A549 (cell line): ENCODE results near the gene COX6B1. TPM values are rescaled to one million over a fixed set of nuclear protein-coding genes. Genes with fewer than 3 reads are reported as not detected.

Experiments
- ATAC-seq, 2 experiments: fragments of 200-7000 bp in 1 of 2; fragments of >200 bp in 1 of 2; cut with Nextera tagmentation in 1 of 2; cut with Tn5 transposase in 1 of 2; 3 replicates each; pipeline versions ENCODE4 v1.8.0 to v1.9.1; 2018 to 2020; ENCODE audit warnings: mild to moderate bottlenecking in 1 of 2, moderate library complexity in 1 of 2
- CTCF ChIA-PET: fragments of 300-600 bp; sonication (Branson Sonifier 250); formaldehyde crosslinking; extraction: SDS; loops from one replicate; lab custom pipeline; 2021; ENCODE audit warnings: antibody characterized with exemption, inconsistent platforms; lab: Yijun Ruan, JAX
- POLR2A ChIA-PET: fragments of 350-600 bp; formaldehyde crosslinking; extraction: SDS; loops from one replicate; lab custom pipeline; 2021; ENCODE audit warnings: antibody characterized with exemption, inconsistent platforms; lab: Yijun Ruan, JAX
- DNase-seq, 2 experiments: peaks; one replicate each; pipeline versions ENCODE4 v3.0.0 to v3.0.0-alpha.2; 2011 to 2016; ENCODE audit warnings: low read depth in 1 of 2, low spot score in 1 of 2
- FAIRE-seq: peaks from 2 replicates; lab custom pipeline; 2011; peaks lifted over from hg19 to GRCh38; lab: Jason Lieb, UNC
- H3K27ac ChIP-seq, 2 experiments: fragments of >200 bp; sonication (Bioruptor Twin); formaldehyde crosslinking; 3 replicates each; pipeline ENCODE4 v1.5.1; 2016 to 2017
- H3K4me1 ChIP-seq: fragments of >200 bp; sonication (Bioruptor Twin); formaldehyde crosslinking; 3 replicates; pipeline ENCODE4 v1.6.1; 2016
- H3K4me2 ChIP-seq: fragments of >200 bp; sonication (Bioruptor Twin); formaldehyde crosslinking; 3 replicates; pipeline ENCODE4 v1.6.1; 2016
- H3K4me3 ChIP-seq: fragments of >200 bp; sonication (Bioruptor Twin); formaldehyde crosslinking; 3 replicates; pipeline ENCODE4 v1.5.1; 2016
- H3K9me3 ChIP-seq: fragments of >200 bp; sonication (Bioruptor Twin); formaldehyde crosslinking; 3 replicates; pipeline ENCODE4 v1.6.1; 2016
- CBX2 ChIP-seq: fragments of 200-600 bp; sonication (generic); IDR thresholded peaks from 2 replicates; pipeline ENCODE4 v1.6.1; 2016; ENCODE audit warnings: low read depth, mild to moderate bottlenecking, borderline replicate concordance
- CBX8 ChIP-seq: fragments of 200-600 bp; sonication (generic); IDR thresholded peaks from 2 replicates; pipeline ENCODE4 v1.6.1; 2016
- CHD4 ChIP-seq: fragments of 200-600 bp; sonication (generic); IDR thresholded peaks from 2 replicates; pipeline ENCODE4 v1.6.1; 2016; ENCODE audit warnings: antibody characterized with exemption, mild to moderate bottlenecking, borderline replicate concordance
- FOSB ChIP-seq: fragments of 250-450 bp; sonication (Bioruptor Pico); IDR thresholded peaks from 2 replicates; pipeline ENCODE4 v1.5.0; 2020; ENCODE audit warnings: mild to moderate bottlenecking, moderate library complexity
- FOXS1 ChIP-seq: fragments of 250-450 bp; sonication (Bioruptor Pico); IDR thresholded peaks from 2 replicates; pipeline ENCODE4 v1.5.0; 2020; ENCODE audit warnings: mild to moderate bottlenecking, moderate library complexity
- HEYL ChIP-seq: fragments of 250-450 bp; sonication (Bioruptor Pico); IDR thresholded peaks from 2 replicates; pipeline ENCODE4 v1.8.0; 2021; ENCODE audit warnings: mild to moderate bottlenecking, moderate library complexity
- HOXA7 ChIP-seq: fragments of 250-450 bp; sonication (Bioruptor Pico); IDR thresholded peaks from 2 replicates; pipeline ENCODE4 v1.5.0; 2020; ENCODE audit warnings: mild to moderate bottlenecking, moderate library complexity
- HOXB13 ChIP-seq: fragments of 250-450 bp; sonication (Bioruptor Pico); IDR thresholded peaks from 2 replicates; pipeline ENCODE4 v1.5.0; 2020; ENCODE audit warnings: low read depth, mild to moderate bottlenecking, moderate library complexity
- HOXB5 ChIP-seq: fragments of 250-450 bp; sonication (Bioruptor Pico); IDR thresholded peaks from 2 replicates; pipeline ENCODE4 v1.5.0; 2020; ENCODE audit warnings: mild to moderate bottlenecking, moderate library complexity
- KDM1A ChIP-seq: fragments of 200-600 bp; sonication (generic); IDR thresholded peaks from 2 replicates; pipeline ENCODE4 v1.6.1; 2016; ENCODE audit warnings: low read depth, mild to moderate bottlenecking
- KDM5A ChIP-seq: fragments of 200-600 bp; sonication (generic); IDR thresholded peaks from 2 replicates; pipeline ENCODE4 v1.6.1; 2016; ENCODE audit warnings: antibody characterized with exemption, mild to moderate bottlenecking
- MAFK ChIP-seq: fragments of 450-650 bp; IDR thresholded peaks from 2 replicates; pipeline ENCODE4 v1.6.1; 2014; ENCODE audit not compliant: partially characterized antibody
- MYC ChIP-seq: IDR thresholded peaks from 2 replicates; pipeline ENCODE4 v1.6.1; 2012; ENCODE audit warnings: mild to moderate bottlenecking, inconsistent platforms, low read length, improper control_type of control experiment, borderline replicate concordance
- NFE2L2 ChIP-seq: fragments of 150-350 bp; conservative IDR thresholded peaks from 2 replicates; pipeline ENCODE4 v1.6.1; 2014; ENCODE audit warnings: low read length
- PHF8 ChIP-seq: fragments of 200-600 bp; sonication (generic); IDR thresholded peaks from 2 replicates; pipeline ENCODE4 v1.6.1; 2016; ENCODE audit warnings: low read depth, mild to moderate bottlenecking, antibody characterized with exemption, moderate library complexity, borderline replicate concordance
- POLR2A ChIP-seq: IDR thresholded peaks from 2 replicates; pipeline ENCODE4 v1.6.1; 2012; ENCODE audit warnings: mild to moderate bottlenecking, low read length
- POLR2AphosphoS2 ChIP-seq: conservative IDR thresholded peaks from 2 replicates; pipeline ENCODE4 v1.6.1; 2012; ENCODE audit warnings: low read length, improper control_type of control experiment, inconsistent platforms
- RNF2 ChIP-seq: fragments of 200-600 bp; sonication (generic); IDR thresholded peaks from 2 replicates; pipeline ENCODE4 v1.6.1; 2016; ENCODE audit warnings: low read depth, mild to moderate bottlenecking, antibody characterized with exemption, moderate library complexity, borderline replicate concordance
- SMC3 ChIP-seq: fragments of >200 bp; sonication (Bioruptor Twin); formaldehyde crosslinking; IDR thresholded peaks from 3 replicates; pipeline ENCODE4 v1.6.1; 2018; ENCODE audit warnings: inconsistent platforms
- TFCP2L1 ChIP-seq: fragments of 250-450 bp; sonication (Bioruptor Pico); IDR thresholded peaks from 2 replicates; pipeline ENCODE4 v1.5.0; 2021; ENCODE audit warnings: mild to moderate bottlenecking
- ZFP36 ChIP-seq: fragments of 450-650 bp; IDR thresholded peaks from 2 replicates; pipeline ENCODE4 v1.6.1; 2014; ENCODE audit warnings: borderline replicate concordance; ENCODE audit not compliant: partially characterized antibody
- whole genome bisulfite sequencing: methylation state at CpG from one replicate; pipeline ENCODE4 v1.1.6; 2017; ENCODE audit errors: missing lambda C conversion rate; 5-methylcytosine and 5-hydroxymethylcytosine counted together
- polyA plus RNA-seq, 4 experiments: library from polyadenylated mRNA; depleted of rRNA in 3 of 4; stranded (reverse); fragments of >200 nt; fragmentation: RNase III in 1 of 4; extraction: RNeasy Plus Mini Kit Qiagen cat#74134 plus additional on column Dnase treatment in 1 of 4; gene quantifications; 2 replicates in 3 of 4; 3 replicates in 1 of 4; pipeline ENCODE4 v1.2.3, GENCODE V29; 2011 to 2017
- TF ChIP-seq, protein P1 (sequence below): fragments of >200 bp; sonication (Bioruptor Twin); formaldehyde crosslinking; IDR thresholded peaks from 2 replicates; pipeline ENCODE4 v1.6.1; 2016
- TF ChIP-seq, protein P2 (sequence below): fragments of 200-600 bp; sonication (generic); IDR thresholded peaks from 2 replicates; pipeline ENCODE4 v1.6.1; 2016; ENCODE audit warnings: antibody characterized with exemption, mild to moderate bottlenecking, moderate library complexity
- TF ChIP-seq, protein P3 (sequence below): fragments of 450-650 bp; IDR thresholded peaks from 2 replicates; pipeline ENCODE4 v1.6.1; 2014; ENCODE audit warnings: antibody characterized with exemption
- TF ChIP-seq, protein P4 (sequence below): fragments of >200 bp; sonication (Bioruptor Twin); formaldehyde crosslinking; IDR thresholded peaks from 3 replicates; pipeline ENCODE4 v1.6.1; 2016

COX6B1 gene
- polyA plus RNA-seq, 2 of the 4 experiments (the other 2 are of a cell fraction), result 749 to 1,260 TPM

DNA sequence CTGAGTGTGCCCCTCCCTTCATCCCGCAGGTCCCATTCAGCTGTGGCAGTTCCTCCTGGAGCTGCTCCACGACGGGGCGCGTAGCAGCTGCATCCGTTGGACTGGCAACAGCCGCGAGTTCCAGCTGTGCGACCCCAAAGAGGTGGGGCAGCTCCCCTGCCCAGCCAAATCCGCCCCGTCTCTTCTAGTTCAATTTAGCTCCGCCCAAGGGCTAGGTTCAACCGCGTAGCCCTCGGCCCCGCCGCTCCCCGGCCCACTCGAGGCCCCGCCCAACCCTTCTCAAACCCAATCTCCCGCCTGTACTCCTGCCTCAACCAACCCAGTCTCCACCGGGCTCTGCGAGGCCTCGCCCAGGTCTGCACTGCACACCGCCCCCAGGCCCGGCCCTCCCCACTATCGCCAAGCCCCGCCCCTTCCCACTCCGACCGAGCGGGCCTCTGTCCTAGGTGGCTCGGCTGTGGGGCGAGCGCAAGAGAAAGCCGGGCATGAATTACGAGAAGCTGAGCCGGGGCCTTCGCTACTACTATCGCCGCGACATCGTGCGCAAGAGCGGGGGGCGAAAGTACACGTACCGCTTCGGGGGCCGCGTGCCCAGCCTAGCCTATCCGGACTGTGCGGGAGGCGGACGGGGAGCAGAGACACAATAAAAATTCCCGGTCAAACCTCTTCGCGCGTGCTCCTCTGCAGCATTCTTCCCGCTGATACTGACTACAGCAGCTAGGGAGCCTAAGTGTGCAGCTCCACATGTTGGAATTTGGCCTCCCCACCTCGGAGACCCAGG, 3.7 kb upstream of the COX6B1 start (continued):
- TF ChIP-seq HOXB13 (CRISPR knock-in tag), result no peak
- TF ChIP-seq, protein P1, sequence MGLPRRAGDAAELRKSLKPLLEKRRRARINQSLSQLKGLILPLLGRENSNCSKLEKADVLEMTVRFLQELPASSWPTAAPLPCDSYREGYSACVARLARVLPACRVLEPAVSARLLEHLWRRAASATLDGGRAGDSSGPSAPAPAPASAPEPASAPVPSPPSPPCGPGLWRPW, result no peak
- no peak for TF ChIP-seq HEYL
- no peak for TF ChIP-seq NFE2L2
- no peak for TF ChIP-seq MAFK
- no peak for TF ChIP-seq FOSB (CRISPR knock-in tag)
- TF ChIP-seq KDM5A, result no peak
- peak; percentile 51 for TF ChIP-seq POLR2A
- TF ChIP-seq, protein P2, sequence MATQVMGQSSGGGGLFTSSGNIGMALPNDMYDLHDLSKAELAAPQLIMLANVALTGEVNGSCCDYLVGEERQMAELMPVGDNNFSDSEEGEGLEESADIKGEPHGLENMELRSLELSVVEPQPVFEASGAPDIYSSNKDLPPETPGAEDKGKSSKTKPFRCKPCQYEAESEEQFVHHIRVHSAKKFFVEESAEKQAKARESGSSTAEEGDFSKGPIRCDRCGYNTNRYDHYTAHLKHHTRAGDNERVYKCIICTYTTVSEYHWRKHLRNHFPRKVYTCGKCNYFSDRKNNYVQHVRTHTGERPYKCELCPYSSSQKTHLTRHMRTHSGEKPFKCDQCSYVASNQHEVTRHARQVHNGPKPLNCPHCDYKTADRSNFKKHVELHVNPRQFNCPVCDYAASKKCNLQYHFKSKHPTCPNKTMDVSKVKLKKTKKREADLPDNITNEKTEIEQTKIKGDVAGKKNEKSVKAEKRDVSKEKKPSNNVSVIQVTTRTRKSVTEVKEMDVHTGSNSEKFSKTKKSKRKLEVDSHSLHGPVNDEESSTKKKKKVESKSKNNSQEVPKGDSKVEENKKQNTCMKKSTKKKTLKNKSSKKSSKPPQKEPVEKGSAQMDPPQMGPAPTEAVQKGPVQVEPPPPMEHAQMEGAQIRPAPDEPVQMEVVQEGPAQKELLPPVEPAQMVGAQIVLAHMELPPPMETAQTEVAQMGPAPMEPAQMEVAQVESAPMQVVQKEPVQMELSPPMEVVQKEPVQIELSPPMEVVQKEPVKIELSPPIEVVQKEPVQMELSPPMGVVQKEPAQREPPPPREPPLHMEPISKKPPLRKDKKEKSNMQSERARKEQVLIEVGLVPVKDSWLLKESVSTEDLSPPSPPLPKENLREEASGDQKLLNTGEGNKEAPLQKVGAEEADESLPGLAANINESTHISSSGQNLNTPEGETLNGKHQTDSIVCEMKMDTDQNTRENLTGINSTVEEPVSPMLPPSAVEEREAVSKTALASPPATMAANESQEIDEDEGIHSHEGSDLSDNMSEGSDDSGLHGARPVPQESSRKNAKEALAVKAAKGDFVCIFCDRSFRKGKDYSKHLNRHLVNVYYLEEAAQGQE, result peak; percentile 46; the same call in 1 of the 2 replicates
- TF ChIP-seq ZFP36, result no peak
- no peak for TF ChIP-seq KDM1A
- 0 out of 2 replicates have a peak, but pooled peaks have one; percentile 47 for TF ChIP-seq PHF8
- no peak for TF ChIP-seq POLR2AphosphoS2
- TF ChIP-seq CBX8, result no peak
- TF ChIP-seq, protein P3, sequence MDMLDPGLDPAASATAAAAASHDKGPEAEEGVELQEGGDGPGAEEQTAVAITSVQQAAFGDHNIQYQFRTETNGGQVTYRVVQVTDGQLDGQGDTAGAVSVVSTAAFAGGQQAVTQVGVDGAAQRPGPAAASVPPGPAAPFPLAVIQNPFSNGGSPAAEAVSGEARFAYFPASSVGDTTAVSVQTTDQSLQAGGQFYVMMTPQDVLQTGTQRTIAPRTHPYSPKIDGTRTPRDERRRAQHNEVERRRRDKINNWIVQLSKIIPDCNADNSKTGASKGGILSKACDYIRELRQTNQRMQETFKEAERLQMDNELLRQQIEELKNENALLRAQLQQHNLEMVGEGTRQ, result peak; percentile 76
- TF ChIP-seq RNF2, result peak; percentile 45; the same call in 1 of the 2 replicates
- TF ChIP-seq CHD4, result no peak

DNA sequence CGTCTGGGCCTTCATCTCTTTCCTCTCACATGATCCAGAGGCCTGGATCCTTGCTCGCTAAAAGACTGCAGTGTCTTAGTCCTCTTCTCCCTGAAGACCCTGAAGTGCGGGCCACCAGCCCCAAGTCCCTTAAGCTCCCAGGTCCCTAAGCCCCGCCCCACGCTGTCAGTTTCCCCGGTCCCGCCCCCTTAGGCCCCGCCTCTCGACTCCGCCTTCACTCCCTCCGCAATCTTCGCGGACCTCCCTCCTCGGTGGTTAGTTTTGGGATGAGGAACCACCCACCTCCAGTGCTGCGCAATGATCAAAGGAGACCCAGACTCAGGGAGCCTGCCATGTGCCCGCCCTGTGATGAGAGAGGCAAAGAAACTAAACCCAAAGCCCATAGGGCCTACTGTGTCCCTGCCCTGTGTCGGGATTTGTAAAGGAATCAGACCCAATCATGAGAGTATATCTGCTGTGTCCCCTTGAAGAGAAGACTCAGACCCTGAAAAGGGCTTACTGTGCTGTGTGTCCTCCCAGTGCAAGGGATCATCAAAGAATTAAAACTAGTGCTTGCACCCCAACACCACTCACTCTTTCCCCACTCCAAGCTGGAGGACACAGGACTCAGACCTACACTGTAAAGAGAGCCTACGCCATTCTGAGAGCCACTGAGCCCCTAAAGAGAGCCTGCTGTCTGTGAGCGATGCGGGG, 3.0 kb upstream of the COX6B1 start:
- no peak for FAIRE-seq
- Histone ChIP-seq H3K4me1 (peaks cover 25% of the 10 kb centered on the region), H3K4me2 (peak overlapping the region; percentile 98), H3K27ac (peak overlapping the region; percentile 38 to 74), H3K4me3 (peak overlapping the region; percentile 61), H3K9me3 (no peaks in the 10 kb centered on the region)
- WGBS, result 29% methylated on average over 14 of the region's 20 CpGs
- peak; percentile 22 to 35 for ATAC-seq
- DNase-seq, result peak; percentile 79 to 81
- ChIA-PET CTCF (interaction anchor here (0.9 to 4.2 kb wide), 8 partner anchors 11 to 292 kb away, joined by 3 to 28 read pairs (median 4); partner anchors contain the start of gene HAUS5), POLR2A (interaction anchor here (0.6 to 2.2 kb wide), 8 partner anchors 9 to 409 kb away, joined by 3 to 9 read pairs (median 4); partner anchors contain the start of genes HAUS5, LIN37 and THAP8)
- no peak for TF ChIP-seq HOXA7 (CRISPR knock-in tag)
- TF ChIP-seq, protein P3, result no peak
- no peak for TF ChIP-seq HOXB5 (CRISPR knock-in tag)
- TF ChIP-seq RNF2, result 0 out of 2 replicates have a peak, but pooled peaks have one; percentile 18
- TF ChIP-seq PHF8, result 0 out of 2 replicates have a peak, but pooled peaks have one; percentile 9
- TF ChIP-seq TFCP2L1 (CRISPR knock-in tag), result 0 out of 2 replicates have a peak, but pooled peaks have one; percentile 6
- no peak for TF ChIP-seq POLR2AphosphoS2
- no peak for TF ChIP-seq SMC3
- peak; percentile 19; the same call in 1 of the 2 replicates for TF ChIP-seq MYC
- TF ChIP-seq FOXS1 (CRISPR knock-in tag), result no peak
- TF ChIP-seq, protein P4, sequence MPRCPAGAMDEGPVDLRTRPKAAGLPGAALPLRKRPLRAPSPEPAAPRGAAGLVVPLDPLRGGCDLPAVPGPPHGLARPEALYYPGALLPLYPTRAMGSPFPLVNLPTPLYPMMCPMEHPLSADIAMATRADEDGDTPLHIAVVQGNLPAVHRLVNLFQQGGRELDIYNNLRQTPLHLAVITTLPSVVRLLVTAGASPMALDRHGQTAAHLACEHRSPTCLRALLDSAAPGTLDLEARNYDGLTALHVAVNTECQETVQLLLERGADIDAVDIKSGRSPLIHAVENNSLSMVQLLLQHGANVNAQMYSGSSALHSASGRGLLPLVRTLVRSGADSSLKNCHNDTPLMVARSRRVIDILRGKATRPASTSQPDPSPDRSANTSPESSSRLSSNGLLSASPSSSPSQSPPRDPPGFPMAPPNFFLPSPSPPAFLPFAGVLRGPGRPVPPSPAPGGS, result no peak
- no peak for TF ChIP-seq CBX2
